ENCODE results near the gene HSPE1.
A peak's percentile ranks its signal among the peaks of the same experiment; 100 is the strongest.
"Not testable (repeated sequence)": the region's sequence is repeated elsewhere in the genome, so short reads cannot be mapped to it uniquely, and the experiment has no call there.

The HSPE1 gene

GRCh38 chr2:197513915-197514314 is 13.7 kb downstream of the HSPE1 start:
- H3K36me3 Mint-ChIP-seq (ENCODE audit: low read depth), result peaks cover 4% of the 10 kb centered on the region
- peaks cover 24% of the 10 kb centered on the region for H3K4me1 Mint-ChIP-seq (ENCODE audit: low read depth)
- no peaks in the 10 kb centered on the region for H3K9me3 Mint-ChIP-seq
- no peak overlapping the region for H3K27ac Mint-ChIP-seq
- H3K27me3 Mint-ChIP-seq (ENCODE audit: low read depth), result no peaks in the 10 kb centered on the region
- H3K4me3 Mint-ChIP-seq, result no peak overlapping the region

GRCh38 chr2:197514754-197515153 is 14.6 kb downstream of the HSPE1 start:
- peaks cover 6% of the 10 kb centered on the region for H3K36me3 Mint-ChIP-seq (ENCODE audit: low read depth)
- peak overlapping the region; percentile 97 for H3K4me3 Mint-ChIP-seq
- H3K9me3 Mint-ChIP-seq, result no peaks in the 10 kb centered on the region
- H3K27me3 Mint-ChIP-seq (ENCODE audit: low read depth), result no peaks in the 10 kb centered on the region
- peaks cover 28% of the 10 kb centered on the region for H3K4me1 Mint-ChIP-seq (ENCODE audit: low read depth)
- H3K27ac Mint-ChIP-seq, result peak overlapping the region; percentile 89

DNA sequence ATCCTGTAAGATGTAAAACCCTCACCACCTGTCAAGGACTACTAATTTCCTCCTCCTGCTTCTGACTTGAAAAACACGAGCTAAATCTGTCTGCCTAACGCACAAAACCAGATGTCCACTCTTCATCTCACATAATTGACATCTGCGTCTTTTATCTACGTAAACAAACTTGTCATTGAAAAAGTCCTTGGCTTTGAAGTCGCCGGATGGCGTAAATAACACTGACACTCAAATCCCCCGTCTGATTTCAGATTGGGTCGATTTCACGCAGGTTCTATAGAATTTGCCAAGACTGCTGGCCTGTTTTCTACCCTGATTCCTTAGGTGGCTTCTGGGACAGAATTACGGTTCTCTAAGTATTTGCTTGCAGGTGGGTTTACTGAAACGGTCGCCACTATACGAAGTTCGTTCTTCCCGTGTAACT is 15.1 kb downstream of the HSPE1 start:
- peak overlapping the region; percentile 89 for H3K27ac Mint-ChIP-seq

DNA sequence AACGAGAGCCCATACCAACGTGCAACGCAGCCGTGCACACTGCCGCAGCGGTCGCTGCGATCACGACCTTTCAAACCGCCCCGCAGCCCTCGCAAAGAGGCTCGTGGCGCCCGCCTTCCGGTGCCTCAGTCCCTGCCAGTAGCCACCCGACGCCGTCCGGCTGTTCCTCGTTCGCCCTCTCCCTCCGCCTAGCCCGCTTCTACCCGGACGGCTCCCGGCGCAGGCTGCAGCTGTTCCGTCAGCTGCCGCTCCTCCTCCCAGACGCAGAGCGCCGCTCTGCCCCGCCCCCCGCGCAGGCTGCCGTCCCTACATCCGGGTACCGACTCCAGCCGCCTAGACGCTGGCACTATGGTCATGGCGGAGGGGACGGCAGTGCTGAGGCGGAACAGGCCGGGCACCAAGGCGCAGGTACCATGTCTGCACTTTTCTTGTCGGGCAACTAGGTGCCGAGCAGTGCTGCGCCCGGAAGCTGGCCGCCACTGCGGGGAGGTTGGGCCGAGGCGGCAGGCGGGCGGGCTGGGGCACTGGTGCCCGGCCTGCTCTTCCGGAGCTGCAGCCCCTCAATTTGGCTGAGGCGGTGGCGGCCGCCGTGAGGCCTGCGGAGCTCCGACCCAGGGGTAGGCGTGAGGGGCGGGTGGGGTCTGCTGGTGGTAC is 15.7 kb downstream of the HSPE1 start, which contains the start of gene MOB4:
Gene MOB4 (plus strand): TSS at position 328 of the 654 bp plus-strand sequence. CDS start 21 bp downstream, at position 349.
- no peaks in the 10 kb centered on the region for H3K9me3 Mint-ChIP-seq
- peak within 1 kb of the TSS; percentile 97 for H3K4me3 Mint-ChIP-seq
- H3K27me3 Mint-ChIP-seq (ENCODE audit: low read depth), result no peaks in the 10 kb centered on the region
- peak within 1 kb of the TSS; percentile 90 for H3K27ac Mint-ChIP-seq
- H3K36me3 Mint-ChIP-seq (ENCODE audit: low read depth), result peaks cover 12% of the 10 kb centered on the region
- H3K4me1 Mint-ChIP-seq (ENCODE audit: low read depth), result peaks cover 31% of the 10 kb centered on the region

More for the DNA sequence above, 15.1 kb downstream of the HSPE1 start:
- Mint-ChIP-seq H3K4me1 (ENCODE audit: low read depth) (peaks cover 28% of the 10 kb centered on the region), H3K36me3 (ENCODE audit: low read depth) (peaks cover 8% of the 10 kb centered on the region), H3K27me3 (ENCODE audit: low read depth) (no peaks in the 10 kb centered on the region), H3K4me3 (peak overlapping the region; percentile 97), H3K9me3 (no peaks in the 10 kb centered on the region)

DNA sequence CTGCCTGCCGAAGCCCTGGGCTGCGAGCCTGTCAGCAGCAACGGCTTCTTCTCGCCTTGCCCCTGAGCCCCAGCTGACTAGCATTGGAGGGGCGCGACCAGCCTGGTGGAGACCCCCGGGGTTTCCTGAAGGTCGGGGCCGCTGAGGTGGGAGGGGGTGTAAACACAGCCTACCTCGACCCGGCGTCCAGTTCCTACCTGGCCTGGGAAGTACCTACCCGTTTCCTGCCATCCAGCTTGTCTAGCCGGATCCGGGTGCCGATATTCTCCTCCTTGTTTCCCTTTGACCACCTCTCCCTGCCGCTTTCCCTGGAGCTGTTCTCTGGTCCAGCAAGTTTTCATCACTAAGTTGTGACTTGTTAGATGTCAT is 16.2 kb downstream of the HSPE1 start:
- Mint-ChIP-seq H3K4me3 (peak overlapping the region; percentile 97), H3K27ac (peak overlapping the region; percentile 90), H3K9me3 (no peaks in the 10 kb centered on the region), H3K4me1 (ENCODE audit: low read depth) (peaks cover 33% of the 10 kb centered on the region), H3K27me3 (ENCODE audit: low read depth) (no peaks in the 10 kb centered on the region), H3K36me3 (ENCODE audit: low read depth) (peaks cover 15% of the 10 kb centered on the region)

- peak overlapping the region; percentile 97 for H3K4me3 Mint-ChIP-seq
- no peaks in the 10 kb centered on the region for H3K27me3 Mint-ChIP-seq (ENCODE audit: low read depth)
- H3K27ac Mint-ChIP-seq, result no peak overlapping the region
- H3K36me3 Mint-ChIP-seq (ENCODE audit: low read depth), result peaks cover 15% of the 10 kb centered on the region
- H3K9me3 Mint-ChIP-seq, result no peaks in the 10 kb centered on the region
- peaks cover 33% of the 10 kb centered on the region for H3K4me1 Mint-ChIP-seq (ENCODE audit: low read depth)
Measured at GRCh38 chr2:197517150-197517549, 17.0 kb downstream of the HSPE1 start.

GRCh38 chr2:197538412-197538811 is 38.2 kb downstream of the HSPE1 start:
- Mint-ChIP-seq H3K36me3 (ENCODE audit: low read depth) (peaks cover 35% of the 10 kb centered on the region), H3K4me3 (no peak overlapping the region), H3K4me1 (ENCODE audit: low read depth) (peaks cover 19% of the 10 kb centered on the region), H3K27me3 (ENCODE audit: low read depth) (no peaks in the 10 kb centered on the region), H3K27ac (no peak overlapping the region), H3K9me3 (no peaks in the 10 kb centered on the region)

DNA sequence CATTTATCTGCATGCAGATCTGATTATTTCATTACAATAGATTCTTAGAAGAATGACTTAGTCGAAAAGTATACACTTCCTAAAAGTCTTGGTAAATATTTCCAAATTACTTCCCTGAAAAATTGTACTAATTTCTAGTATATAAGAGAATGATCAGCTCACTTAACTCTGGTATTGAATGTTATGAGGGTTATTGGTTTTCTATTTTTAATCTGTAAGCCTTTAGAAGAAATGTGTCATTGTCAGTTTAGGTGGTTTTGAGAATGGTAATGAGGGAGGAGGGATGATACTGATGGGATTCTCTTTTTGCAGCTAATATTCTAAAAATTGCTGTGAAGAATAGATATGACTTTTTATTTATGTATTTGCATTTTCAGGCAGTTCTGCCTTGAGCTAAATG is 39.6 kb downstream of the HSPE1 start:
- Mint-ChIP-seq H3K36me3 (ENCODE audit: low read depth) (peaks cover 31% of the 10 kb centered on the region), H3K27ac (no peak overlapping the region), H3K4me1 (ENCODE audit: low read depth) (peaks cover 12% of the 10 kb centered on the region), H3K27me3 (ENCODE audit: low read depth) (no peaks in the 10 kb centered on the region), H3K9me3 (no peaks in the 10 kb centered on the region), H3K4me3 (no peak overlapping the region)

DNA sequence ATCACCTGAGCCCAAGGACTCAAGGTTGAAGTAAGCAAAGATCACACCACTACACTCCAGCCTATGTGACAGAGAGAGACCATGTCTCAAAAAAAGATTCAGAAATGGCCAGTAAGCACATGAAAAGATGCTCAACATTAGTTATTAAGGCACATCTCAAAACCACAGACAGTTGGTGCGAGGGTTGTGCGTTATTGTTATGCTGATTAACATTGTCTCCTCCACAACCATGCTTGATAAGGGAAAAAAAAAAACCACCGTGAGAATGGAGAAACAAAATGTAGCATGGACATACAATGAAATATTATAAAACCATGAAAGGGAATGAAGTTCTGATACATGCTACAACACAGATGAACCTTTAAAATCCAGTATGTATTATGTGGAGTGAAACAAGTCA is 43.0 kb downstream of the HSPE1 start:
- Mint-ChIP-seq H3K4me1 (ENCODE audit: low read depth) (peaks cover 8% of the 10 kb centered on the region), H3K27ac (no peak overlapping the region), H3K4me3 (no peak overlapping the region), H3K36me3 (ENCODE audit: low read depth) (peaks cover 25% of the 10 kb centered on the region), H3K9me3 (no peaks in the 10 kb centered on the region), H3K27me3 (ENCODE audit: low read depth) (no peaks in the 10 kb centered on the region)

DNA sequence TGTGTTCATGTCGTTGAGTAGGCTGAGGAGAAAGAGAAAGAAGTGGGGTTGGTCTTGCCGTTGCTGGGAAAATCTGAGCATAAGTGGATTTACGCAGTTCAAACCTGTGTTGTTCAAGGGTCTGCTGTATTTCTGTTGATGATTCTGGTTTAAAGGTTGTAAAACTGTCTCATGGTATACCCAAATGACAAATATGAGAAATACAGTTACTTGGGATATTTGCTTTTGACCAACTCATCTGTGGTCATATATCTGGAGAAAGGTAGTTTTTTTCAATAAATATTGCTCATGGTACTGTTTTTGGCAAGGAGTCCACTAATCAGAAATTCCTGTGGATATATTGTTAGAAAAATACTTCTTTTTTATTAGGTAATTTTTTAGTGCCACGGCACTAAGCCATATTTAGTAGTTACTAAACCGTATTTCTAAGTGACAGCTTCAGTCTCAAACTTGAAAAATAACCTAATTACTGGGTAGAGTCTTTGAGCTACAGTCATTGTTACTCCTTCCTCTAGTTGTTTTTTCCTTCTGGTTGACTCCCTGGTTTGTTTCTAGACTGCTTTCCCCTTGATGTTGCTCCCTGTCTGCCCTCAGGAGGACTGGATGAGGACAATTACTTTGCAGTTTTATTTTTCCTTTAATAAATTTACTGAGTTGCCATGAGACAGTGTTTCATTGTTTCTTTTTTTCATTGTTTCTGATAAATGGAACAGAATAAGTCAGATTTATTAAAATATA is 47.2 kb downstream of the HSPE1 start:
- Mint-ChIP-seq H3K9me3 (no peaks in the 10 kb centered on the region), H3K4me1 (ENCODE audit: low read depth) (no peaks in the 10 kb centered on the region), H3K4me3 (no peak overlapping the region), H3K27ac (no peak overlapping the region), H3K27me3 (ENCODE audit: low read depth) (no peaks in the 10 kb centered on the region), H3K36me3 (ENCODE audit: low read depth) (peaks cover 23% of the 10 kb centered on the region)

DNA sequence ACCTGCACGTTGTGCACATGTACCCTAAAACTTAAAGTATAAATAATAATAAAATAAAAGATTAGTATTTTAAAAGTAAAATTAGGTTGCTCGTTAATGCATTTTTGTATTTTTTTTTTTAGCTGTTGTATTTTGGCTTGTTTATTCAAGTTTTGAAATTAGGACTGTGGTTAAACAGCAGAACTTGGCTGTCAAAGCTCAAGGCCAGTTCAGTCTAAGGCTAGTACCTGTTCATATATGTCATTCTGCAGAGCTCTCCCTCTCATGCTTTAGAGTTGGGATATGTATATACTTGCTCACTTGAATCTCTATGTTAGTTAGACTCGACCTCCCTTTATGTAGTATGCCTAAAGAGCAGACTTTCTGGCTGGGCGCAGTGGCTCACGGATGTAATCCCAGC is 48.4 kb downstream of the HSPE1 start:
- Mint-ChIP-seq H3K27me3 (ENCODE audit: low read depth) (no peaks in the 10 kb centered on the region), H3K4me1 (ENCODE audit: low read depth) (no peaks in the 10 kb centered on the region), H3K27ac (no peak overlapping the region), H3K4me3 (no peak overlapping the region), H3K9me3 (no peaks in the 10 kb centered on the region), H3K36me3 (ENCODE audit: low read depth) (peaks cover 19% of the 10 kb centered on the region)

DNA sequence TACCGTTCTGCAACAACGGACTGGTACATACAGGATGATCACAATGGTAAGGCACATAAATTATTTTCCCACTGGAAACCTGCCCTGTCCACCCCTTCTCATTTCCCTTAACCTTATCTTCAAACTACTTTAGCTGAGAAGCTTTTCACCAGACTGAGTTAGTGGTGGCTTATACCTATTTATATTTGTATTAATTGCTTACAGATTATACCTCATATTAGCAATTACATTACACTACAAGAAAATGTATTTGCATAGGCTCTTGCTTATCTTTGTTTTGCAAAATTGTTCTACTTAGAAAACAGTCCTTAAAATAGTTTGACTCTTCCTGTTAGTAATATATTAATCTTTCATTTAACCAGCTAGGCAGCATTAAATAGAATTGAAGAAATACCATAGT is 51.1 kb downstream of the HSPE1 start:
- H3K4me3 Mint-ChIP-seq; H3K4me1 Mint-ChIP-seq (ENCODE audit: low read depth); H3K27ac Mint-ChIP-seq; H3K9me3 Mint-ChIP-seq; H3K27me3 Mint-ChIP-seq (ENCODE audit: low read depth): not testable (repeated sequence)
- peaks cover 19% of the 10 kb centered on the region for H3K36me3 Mint-ChIP-seq (ENCODE audit: low read depth)

All from T-helper 1 cell treated with Interleukin-12 subunit alpha and Interleukin-12 subunit beta and Interleukin-4 antibody, amounts not matched to agents 30 μg/mL and 1 μg/mL, for 36 hours (primary cell).